Parathyroid adenoma (tissue), 2 donors: Measurements from ENCODE around the gene PGM5.

ENCODE experiments used
- H2AFZ ChIP-seq: fragments of 300-600 bp; sonication (generic); one replicate; pipeline ENCODE4 v1.7.0; 2017; ENCODE audit warnings: antibody characterized with exemption, mild to moderate bottlenecking
- H3K27ac ChIP-seq: fragments of 300-600 bp; sonication (generic); one replicate; pipeline ENCODE4 v1.7.0; 2017
- H3K27me3 ChIP-seq: fragments of 300-600 bp; sonication (generic); one replicate; pipeline ENCODE4 v1.7.0; 2017; ENCODE audit warnings: low read length; ENCODE audit not compliant: control insufficient read depth, insufficient read depth
- H3K36me3 ChIP-seq: fragments of 300-600 bp; sonication (generic); one replicate; pipeline ENCODE4 v1.7.0; 2017; ENCODE audit warnings: low read length; ENCODE audit not compliant: control insufficient read depth, insufficient read depth
- H3K4me1 ChIP-seq: fragments of 300-600 bp; sonication (generic); one replicate; pipeline ENCODE4 v1.7.0; 2017; ENCODE audit warnings: control low read depth
- H3K4me2 ChIP-seq: fragments of 300-600 bp; sonication (generic); one replicate; pipeline ENCODE4 v1.7.0; 2017; ENCODE audit warnings: low read length
- H3K4me3 ChIP-seq: fragments of 300-600 bp; sonication (generic); one replicate; pipeline ENCODE4 v1.7.0; 2017; ENCODE audit warnings: low read depth, low read length
- H3K79me2 ChIP-seq: fragments of 300-600 bp; sonication (generic); one replicate; pipeline ENCODE4 v1.7.0; 2017; ENCODE audit warnings: control low read depth
- H3K9ac ChIP-seq: fragments of 300-600 bp; sonication (generic); one replicate; pipeline ENCODE4 v1.7.0; 2017; ENCODE audit warnings: mild to moderate bottlenecking
- H3K9me3 ChIP-seq: fragments of 300-600 bp; sonication (generic); one replicate; pipeline ENCODE4 v1.7.0; 2017; ENCODE audit warnings: low read length; ENCODE audit not compliant: control insufficient read depth
- CTCF ChIP-seq: fragments of 300-600 bp; sonication (generic); IDR thresholded peaks from one replicate; pipeline ENCODE4 v1.7.0; 2017; ENCODE audit warnings: antibody characterized with exemption, mild to moderate bottlenecking
- donor health status: primary hyperparathyroidism.

PGM5 gene

GRCh38 chr9:68558545-68558944 lies 202.1 kb downstream of the PGM5 start:
- Histone ChIP-seq H3K9me3 (no peaks in the 10 kb centered on the region), H3K4me3 (no peak overlapping the region), H3K27ac (no peak overlapping the region), H3K79me2 (no peaks in the 10 kb centered on the region), H3K36me3 (no peaks in the 10 kb centered on the region), H3K27me3 (no peaks in the 10 kb centered on the region), H2AFZ (no peak overlapping the region), H3K9ac (no peak overlapping the region), H3K4me1 (no peaks in the 10 kb centered on the region), H3K4me2 (no peak overlapping the region)
- TF ChIP-seq CTCF = no peak

- Histone ChIP-seq H3K4me3 (no peak overlapping the region), H3K4me1 (no peaks in the 10 kb centered on the region), H3K79me2 (no peaks in the 10 kb centered on the region), H3K9me3 (no peaks in the 10 kb centered on the region), H3K27me3 (no peaks in the 10 kb centered on the region), H3K36me3 (no peaks in the 10 kb centered on the region), H3K27ac (no peak overlapping the region), H3K4me2 (no peak overlapping the region), H3K9ac (no peak overlapping the region), H2AFZ (no peak overlapping the region)
- peak; percentile 20 for TF ChIP-seq CTCF
Observed at GRCh38 chr9:68560071-68560844, 203.8 kb downstream of the PGM5 start.

- Histone ChIP-seq H3K4me2 (no peak overlapping the region), H3K36me3 (no peaks in the 10 kb centered on the region), H3K27me3 (no peaks in the 10 kb centered on the region), H3K4me1 (no peaks in the 10 kb centered on the region), H3K4me3 (no peak overlapping the region), H3K9ac (no peak overlapping the region), H3K27ac (no peak overlapping the region), H3K79me2 (no peaks in the 10 kb centered on the region), H2AFZ (no peak overlapping the region), H3K9me3 (no peaks in the 10 kb centered on the region)
- no peak for TF ChIP-seq CTCF
Observed at GRCh38 chr9:68562461-68562860, 206.1 kb downstream of the PGM5 start.

- no peak overlapping the region for H2AFZ ChIP-seq
- TF ChIP-seq CTCF = no peak
- H3K4me1 ChIP-seq = no peaks in the 10 kb centered on the region
- H3K27ac ChIP-seq = peak overlapping the region; percentile 44
- no peaks in the 10 kb centered on the region for H3K9me3 ChIP-seq
- no peak overlapping the region for H3K4me2 ChIP-seq
- no peak overlapping the region for H3K4me3 ChIP-seq
- H3K27me3 ChIP-seq = no peaks in the 10 kb centered on the region
- H3K9ac ChIP-seq = no peak overlapping the region
- H3K79me2 ChIP-seq = no peaks in the 10 kb centered on the region
- H3K36me3 ChIP-seq = no peaks in the 10 kb centered on the region
Observed at GRCh38 chr9:68567565-68567964, 211.2 kb downstream of the PGM5 start.

- Histone ChIP-seq H3K4me2 (no peak overlapping the region), H3K4me3 (no peak overlapping the region), H3K9ac (no peak overlapping the region), H3K36me3 (no peaks in the 10 kb centered on the region), H2AFZ (no peak overlapping the region), H3K9me3 (no peaks in the 10 kb centered on the region), H3K4me1 (no peaks in the 10 kb centered on the region), H3K79me2 (no peaks in the 10 kb centered on the region), H3K27ac (no peak overlapping the region), H3K27me3 (no peaks in the 10 kb centered on the region)
- no peak for TF ChIP-seq CTCF
Observed at GRCh38 chr9:68574150-68574549, 217.7 kb downstream of the PGM5 start.
